ENCODE measurements around the gene TTC5.
"Not testable (repeated sequence)": the region's sequence is repeated elsewhere in the genome, so short reads cannot be mapped to it uniquely, and the experiment has no call there.

The TTC5 gene, protein sequence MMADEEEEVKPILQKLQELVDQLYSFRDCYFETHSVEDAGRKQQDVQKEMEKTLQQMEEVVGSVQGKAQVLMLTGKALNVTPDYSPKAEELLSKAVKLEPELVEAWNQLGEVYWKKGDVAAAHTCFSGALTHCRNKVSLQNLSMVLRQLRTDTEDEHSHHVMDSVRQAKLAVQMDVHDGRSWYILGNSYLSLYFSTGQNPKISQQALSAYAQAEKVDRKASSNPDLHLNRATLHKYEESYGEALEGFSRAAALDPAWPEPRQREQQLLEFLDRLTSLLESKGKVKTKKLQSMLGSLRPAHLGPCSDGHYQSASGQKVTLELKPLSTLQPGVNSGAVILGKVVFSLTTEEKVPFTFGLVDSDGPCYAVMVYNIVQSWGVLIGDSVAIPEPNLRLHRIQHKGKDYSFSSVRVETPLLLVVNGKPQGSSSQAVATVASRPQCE

DNA sequence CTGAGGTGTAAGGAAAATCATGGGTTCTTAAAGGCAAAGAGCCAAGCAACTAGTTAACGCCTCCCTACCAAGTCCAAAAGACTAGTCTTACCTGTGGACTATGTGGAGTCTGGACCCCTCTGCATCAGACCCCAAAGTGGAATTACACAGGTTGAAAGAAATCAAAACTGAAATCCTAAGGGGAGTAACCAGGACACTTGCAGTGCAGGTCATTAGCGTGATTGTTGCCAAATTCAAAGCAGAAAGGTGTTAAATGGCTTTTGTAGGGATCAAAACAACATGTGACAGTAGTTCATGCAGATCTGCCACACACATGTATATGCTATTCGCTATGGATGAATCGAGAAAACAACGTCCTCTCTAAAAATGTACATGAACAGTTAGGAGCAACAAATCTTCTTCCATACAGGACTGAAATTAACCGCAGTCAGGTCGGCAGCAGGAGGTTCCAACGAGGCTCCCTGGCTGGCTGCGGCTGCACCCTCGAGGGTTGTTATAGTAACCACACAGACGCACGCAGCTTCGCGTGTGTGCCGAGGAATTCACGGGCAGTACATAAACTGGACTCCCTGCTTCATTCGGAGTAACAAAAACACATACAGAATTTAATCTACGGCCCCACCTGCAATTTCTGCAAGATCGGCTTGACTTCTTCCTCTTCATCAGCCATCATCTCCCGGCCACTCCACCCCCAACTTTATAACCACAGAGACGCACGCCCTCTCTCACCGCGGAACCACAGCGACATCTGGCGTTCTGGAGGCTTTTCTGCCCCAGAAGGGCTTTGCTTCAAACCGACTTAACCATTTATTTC, at the start of gene TTC5:
Gene TTC5, minus strand, starts transcription at position 687 of the 814 bp plus-strand sequence. Its CDS starts 14 bp downstream, at position 673.
- peak; percentile 84 for DNase-seq

DNA sequence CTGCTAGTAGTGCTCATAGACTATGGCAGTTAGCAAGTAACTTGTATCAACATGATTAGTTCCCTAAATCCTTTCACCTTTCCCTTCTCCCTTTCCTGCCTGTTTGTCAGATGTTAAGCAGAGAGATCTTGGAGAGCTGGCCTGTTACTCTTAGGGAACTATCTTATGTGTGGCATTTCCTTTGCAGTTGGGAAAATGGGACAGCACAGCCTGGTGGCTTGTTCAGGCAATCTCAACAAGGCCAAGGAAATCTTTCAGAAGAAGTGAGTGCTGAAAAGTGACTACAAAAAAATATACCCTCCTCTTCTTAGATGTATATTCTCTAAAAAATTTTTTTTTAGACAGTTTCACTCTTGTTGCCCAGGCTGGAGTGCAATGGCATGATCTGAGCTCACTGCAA, 45.1 kb upstream of the TTC5 start:
- peak; percentile 9 for DNase-seq

DNA sequence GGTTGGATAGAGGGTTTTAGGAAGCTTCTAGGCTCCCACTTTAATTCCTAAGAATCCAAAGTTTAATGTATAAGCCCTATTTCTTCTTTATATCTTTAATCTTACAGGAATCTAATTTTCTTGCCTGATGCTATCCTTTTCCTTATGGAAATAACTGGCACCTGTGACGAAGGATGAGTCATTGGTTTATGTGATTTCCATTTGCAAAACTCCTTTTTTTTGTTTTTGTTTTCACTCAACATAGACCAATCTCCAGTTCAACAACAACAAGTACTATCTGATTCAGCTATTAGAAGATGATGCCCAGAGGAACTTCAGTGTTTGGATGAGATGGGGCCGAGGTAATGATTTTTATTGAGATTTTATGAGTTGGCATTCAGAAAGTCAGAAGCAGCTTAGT, 44.5 kb upstream of the TTC5 start:
- DNase-seq: no peak

DNA sequence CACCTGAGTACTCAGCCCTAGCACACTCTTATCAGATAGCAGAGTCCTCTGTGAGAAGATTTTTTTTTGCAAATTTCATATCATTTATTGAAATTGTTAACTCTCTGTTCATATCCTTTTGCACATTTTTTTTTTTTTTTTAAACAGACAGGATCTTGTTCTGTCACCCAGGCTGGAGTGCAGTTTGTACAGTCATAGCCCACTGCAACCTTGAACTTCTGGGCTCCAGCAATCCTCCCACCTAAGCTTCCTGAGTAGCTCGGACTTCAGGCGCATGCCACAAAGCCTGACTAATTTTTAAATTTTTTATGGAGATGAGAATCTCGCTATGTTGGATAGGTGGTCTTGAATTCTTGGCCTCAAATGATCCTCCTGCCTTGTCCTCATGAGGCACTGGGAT, 42.0 kb upstream of the TTC5 start:
- DNase-seq: no peak

DNA sequence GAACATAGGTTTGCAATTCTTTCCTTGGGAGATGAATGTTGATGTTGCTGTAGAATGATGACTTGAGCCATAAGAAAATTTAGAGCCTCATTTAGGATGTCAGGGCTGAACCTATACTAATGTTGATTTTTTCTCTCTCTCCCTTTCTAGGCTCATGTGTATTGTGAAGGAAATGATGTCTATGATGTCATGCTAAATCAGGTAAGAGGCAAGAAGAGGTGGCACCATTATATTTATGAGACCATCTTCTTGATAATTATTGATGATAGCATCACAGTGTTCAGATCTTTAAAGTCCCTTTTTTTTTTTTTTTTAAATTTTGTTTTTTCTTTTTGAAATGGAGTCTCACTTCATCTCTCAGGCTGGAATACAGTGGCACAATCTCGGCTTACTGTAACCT, 41.0 kb upstream of the TTC5 start:
- DNase-seq: no peak

DNA sequence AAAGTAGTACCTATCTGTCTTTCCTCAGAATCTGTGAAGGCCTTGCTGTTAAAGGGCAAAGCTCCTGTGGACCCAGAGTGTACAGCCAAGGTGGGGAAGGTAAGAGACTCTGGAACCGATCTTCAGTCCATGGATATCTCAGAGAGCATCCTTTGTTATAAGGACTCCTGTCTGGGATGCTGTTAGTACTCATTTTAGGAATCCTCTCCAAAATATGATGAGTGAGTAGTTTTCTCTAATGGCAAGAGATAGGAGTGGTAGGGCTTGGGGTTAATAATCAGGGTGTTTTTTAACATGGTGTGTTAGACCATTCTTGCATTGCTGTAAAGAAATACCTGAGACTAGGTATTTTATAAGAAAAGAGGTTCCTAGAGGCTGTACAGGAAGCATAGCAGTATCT, 39.6 kb upstream of the TTC5 start:
- DNase-seq: no peak

DNA sequence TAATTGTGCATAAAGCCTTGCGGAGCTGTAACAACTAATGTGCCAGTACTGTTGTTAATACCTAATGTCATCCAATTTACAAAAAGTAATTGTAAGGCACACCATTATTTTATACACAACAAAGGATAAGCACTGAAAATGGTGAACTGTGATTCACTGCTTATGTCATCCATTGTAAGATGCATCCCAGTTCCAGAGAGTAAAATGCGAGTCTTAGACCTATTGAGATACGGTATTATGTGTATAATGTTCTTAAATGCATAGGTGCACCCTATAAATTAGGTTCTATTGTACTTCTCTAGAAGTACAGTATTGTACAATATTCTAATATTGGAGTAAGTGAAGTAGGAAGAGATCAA, 38.1 kb upstream of the TTC5 start:
- DNase-seq: no peak

DNA sequence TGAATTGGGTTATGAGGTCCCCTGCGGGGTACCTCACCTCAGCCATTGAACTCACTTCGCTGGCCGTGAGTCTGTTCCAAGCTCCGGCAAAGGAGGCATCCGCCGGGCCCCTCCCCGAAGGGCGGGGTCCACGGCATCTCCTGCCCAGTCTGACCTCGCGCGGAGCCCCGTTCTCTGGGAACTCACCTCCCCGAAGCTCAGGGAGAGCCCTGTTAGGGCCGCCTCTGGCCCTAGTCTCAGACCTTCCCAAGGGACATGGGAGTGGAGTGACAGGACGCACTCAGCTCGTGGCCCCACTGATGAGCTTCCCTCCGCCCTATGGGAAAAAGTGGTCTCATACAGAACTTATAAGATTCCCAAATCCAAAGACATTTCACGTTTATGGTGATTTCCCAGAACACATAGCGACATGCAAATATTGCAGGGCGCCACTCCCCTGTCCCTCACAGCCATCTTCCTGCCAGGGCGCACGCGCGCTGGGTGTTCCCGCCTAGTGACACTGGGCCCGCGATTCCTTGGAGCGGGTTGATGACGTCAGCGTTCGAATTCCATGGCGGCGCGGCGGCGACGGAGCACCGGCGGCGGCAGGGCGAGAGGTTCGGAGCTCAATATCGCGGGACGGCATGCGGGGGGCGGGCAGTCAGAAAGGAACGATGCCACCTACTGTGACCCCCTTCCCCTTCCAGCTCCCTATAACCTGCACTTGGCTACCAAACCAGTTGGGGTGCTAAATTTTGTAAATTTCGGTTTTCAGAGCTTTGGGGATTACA, 37.5 kb upstream of the TTC5 start, which contains the start of gene PARP2:
Gene PARP2, plus strand, starts transcription at position 544 of the 770 bp plus-strand sequence. Its CDS starts 7 bp downstream, at position 551.
- peak; percentile 100 for DNase-seq

DNA sequence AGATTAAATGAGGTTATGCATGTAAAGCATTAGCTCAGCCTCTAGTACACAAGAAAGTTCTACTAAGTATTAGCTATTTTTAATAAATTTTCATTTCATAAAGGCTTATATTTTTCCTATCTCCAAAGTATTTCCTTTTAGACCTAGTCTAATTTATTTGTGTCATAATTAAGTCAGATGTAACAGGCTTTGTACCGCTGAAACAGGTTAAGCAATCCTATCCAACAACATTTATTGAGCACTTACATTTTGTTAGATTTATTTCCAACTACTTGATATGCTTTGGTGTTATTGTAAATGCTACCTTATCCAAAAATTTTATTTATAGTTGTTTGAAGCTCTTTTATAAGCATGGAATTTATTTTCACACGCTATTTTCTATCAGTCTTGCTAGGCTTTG, 35.9 kb upstream of the TTC5 start:
- DNase-seq: no peak

DNA sequence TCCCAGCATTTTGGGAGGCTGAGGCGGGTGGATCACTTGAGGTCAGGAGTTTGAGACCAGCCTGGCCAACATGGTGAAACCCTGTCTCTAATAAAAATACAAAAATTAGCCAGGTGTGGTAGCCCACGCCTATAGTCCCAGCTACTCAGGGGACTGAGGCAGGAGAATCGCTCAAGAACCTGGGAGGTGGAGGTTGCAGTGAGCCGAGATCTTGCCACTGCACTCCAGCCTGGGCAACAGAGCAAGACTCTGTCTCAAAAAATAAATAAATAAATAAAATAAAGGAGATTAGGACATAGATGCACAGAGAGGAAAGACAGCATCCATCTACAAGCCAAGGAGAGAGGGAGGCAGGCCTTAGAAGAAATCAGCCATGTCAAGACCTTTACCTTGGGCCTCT, 35.3 kb upstream of the TTC5 start:
- DNase-seq: not testable (repeated sequence)

DNA sequence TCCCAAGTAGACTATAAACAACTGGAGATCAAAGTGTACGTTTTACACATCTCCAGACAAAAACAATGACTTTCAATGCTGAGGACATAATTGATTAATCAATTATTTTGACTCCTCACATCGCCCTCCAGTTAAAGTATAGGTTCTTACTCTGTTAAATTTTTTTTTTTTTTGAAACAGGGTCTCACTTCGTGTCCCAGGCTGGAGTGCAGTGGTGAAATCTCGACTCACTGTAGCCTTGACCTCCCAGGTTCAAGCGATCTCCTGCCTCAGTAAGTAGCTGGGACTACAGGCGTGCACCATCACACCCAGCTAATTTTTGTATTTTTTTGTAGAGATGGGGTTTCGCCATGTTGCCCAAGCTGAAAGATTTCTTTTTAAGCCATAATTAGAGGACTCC, 28.3 kb upstream of the TTC5 start:
- DNase-seq: no peak

DNA sequence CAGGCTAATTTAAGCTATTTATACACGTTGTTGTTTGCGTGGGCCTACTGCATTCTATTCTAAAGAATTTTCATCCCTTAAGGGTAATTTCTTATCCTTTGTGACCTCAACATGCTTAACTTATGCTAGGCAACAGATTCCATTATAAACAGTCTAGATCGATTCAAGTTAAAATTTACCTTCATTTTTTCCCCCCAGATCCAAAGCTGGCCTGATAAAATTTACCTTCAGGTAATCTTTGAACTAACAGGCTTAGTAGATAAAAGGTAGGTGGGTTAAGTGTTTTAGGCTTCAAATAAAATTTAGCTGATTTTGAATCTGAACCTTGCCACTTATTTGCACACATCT, 27.7 kb upstream of the TTC5 start:
- no peak for DNase-seq

DNA sequence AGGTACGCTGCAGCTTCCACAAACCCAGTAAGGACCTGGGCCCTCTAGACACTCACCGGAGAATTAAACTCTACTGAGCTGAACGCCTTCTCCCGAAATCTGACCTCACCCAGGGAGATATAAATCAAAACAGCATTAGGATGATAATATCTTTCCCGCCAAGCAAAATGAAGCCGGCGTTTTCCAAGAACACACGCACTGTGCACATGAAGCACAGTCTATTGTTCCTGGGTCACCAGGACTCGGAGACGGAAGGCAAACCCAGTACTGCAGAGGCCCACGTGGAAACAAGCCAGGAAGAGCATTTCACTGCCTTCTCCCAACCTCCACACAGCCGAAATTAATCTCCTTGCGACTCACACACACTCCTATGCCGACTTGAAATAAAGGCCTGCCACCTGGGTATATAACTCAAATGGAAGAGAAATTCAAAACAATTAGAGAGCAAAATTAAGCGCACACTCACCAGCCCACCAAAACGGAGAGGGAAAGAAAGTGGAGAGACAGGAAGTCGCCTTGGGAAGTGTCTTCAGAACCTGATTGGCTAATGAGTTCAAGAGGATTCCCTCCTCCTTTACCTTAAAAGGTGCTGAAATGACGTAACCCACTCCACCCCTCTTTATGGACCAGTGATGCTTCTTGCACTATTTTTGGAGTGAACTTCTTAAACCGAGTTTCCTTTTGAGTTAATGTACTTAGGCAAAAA, 27.2 kb upstream of the TTC5 start, which contains the start of gene CCNB1IP1:
Gene CCNB1IP1, minus strand, starts transcription at position 492 of the 706 bp plus-strand sequence. CDS start 16,756 bp downstream, outside the sequence.
- DNase-seq: peak; percentile 90

DNA sequence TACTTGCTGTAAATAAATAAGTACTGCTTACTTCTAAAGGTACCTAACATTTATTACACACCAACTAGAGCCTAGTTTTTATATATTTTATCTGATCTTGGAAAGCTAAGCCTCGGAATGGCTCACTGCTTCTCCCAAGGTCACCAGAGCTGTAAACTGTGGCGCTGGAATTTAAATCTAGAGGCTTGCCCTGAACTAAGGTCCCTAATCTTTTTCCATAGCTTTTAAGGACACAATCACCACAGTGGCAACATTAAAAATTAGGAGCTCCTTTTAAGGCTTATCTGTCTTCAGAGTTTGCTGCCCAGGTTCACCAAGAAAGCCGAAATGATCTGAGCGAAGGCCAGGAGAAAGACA, 26.7 kb upstream of the TTC5 start:
- no peak for DNase-seq

DNA sequence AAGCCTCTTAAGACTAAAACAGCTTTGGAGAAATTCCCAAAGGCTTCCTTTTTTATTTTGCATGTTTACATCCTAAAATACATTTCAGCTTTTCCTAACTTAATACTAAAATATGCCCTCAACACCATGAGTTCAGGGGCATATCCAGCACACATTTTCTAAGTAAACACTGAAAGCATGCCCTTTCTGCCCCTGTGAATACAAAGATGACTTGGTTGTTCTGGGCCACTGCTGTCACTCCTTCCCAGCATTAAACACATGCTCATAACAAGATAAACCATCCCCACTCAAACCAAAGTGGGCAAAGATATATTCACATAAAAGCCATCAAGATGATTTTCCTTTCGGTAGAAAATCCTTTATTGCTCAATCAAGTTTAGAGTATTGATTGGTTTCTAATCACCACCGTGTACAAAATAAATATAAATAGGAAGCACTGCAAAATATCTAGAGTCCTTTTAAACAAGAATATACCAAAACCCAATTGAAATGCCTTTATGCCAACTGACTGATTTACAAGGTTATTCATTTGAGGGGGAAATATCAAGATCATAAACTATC, 25.4 kb upstream of the TTC5 start:
- DNase-seq: no peak

DNA sequence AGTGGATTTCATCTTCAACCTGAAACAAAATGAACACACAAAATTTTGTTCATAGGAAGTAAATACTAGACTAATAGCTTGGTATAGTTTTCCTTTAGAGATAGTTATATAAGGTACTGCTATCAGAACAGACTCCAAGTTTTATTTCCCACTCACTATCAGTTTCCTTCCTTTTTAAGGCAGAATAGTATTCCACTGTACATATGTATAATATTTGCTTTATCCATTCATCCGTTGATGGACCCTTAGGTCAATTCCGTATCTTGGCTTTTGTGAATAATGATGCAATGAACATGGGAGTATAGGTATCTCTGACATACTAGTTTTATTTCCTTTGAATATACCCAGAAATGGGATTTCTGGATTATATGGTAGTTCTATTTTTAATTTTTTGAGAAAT, 23.6 kb upstream of the TTC5 start:
- DNase-seq: no peak

DNA sequence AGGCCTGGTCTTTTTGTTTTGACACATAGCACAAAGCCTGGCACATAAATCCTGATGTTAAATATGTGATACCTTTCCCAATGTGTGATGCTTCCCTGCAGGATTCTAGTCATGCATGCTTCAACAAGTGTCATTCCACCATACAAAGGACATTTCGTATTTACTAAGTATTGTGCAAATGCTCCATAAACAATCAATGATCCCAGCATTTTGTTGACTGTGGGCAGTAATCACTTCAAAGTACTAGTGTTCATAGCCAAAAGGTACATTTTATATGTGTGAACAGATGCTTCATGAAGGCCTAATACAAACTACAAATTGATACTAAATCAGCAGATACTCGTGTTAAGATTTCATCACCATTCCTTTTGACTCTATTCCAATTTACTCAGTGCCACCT, 23.0 kb upstream of the TTC5 start:
- DNase-seq: no peak

DNA sequence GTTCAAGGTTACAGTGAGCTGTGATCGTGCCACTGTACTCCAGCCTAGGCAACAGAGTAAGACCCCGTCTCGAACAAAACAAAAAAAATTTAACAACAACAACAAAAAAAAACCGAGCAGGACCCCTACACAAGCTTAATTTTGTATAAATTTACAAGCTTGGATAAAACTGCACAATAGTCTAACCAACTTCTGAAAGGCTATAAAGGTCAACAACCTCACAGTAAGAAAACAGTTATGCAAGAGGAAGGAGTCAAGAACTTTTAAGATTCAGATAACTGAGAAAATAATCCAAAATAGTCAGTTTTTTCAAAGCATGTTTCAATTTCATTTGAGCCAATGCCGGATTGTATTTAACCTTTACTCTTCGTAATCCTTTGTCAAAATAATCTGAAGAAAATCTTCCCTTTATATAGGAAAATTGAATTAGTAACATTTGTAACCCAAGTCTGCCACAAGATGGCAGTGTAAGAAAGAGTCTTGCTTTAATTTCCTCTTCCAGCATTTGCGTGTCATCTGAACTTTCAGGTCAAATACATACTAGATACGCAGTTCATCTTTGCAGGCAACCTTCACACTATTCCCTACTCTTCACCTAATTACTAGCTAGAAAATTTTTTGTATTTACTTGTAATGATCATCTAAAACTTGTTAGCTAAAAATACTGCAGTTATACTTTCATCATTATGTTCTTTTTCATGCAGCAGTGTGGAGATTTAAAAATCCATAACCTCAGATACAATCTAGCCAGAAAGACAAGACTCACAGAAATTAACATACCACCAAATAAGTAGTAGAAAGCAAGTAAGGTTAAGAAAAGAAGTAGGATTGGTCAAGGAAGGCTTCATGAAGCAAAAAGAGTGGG, 21.5 kb upstream of the TTC5 start:
- DNase-seq: peak; percentile 69

DNA sequence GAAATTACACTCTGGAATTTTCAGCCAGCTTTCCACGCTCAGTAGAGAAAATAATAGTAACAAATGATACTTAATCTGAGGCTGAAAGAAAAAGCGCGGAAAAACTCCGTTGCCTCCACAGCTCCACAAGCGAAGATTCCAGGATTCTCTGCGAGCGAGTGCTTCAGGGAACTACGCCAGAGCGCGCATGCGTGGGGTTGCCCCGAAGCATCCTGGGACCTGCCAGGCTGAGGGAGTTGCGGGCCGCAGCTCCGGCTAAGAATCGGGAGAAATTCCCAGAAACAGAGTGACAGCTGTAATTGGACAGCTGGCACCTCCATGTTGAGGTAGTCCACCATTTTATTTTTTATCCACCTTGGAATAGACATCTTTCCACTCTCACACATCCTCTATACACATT, 12.0 kb upstream of the TTC5 start:
- no peak for DNase-seq

DNA sequence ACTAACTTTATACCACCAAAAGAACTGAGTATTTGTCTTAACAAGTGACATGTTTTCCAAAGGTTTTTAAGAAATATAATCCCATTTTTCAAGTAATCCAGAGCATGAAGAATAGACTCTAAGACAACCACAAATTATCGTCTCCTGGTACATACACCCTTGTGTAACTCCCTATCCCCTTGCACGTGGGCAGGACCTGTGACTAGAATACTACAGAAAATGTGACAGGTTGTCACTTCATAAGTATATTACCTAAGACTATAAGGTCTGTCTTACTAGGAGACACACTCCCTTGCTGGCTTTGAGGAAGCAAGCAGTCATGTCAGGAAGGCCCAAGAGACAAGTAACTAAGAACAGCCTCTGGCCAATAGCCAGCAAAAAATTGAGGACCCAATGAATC, 8.3 kb upstream of the TTC5 start:
- DNase-seq: no peak

DNA sequence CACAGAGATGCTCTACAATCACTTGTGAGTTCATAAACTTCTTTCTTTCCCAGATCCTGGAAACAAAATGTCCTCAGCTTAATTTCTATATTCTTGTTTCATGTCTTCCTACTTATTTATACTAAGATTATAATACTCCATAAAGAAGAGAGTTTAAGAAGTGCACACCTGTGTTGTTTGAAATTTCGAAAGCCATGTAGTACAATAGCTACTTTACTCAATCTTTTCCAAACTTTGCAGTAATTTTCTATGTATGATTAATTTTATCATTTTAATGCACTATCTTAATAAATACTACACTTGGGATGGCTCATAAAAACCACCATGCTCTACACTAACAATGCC, 300 bp upstream of the TTC5 start:
- no peak for DNase-seq

Data from EL (cell line).